ENCODE results near the gene GFRA1.
"Not testable (repeated sequence)": the region's sequence is repeated elsewhere in the genome, so short reads cannot be mapped to it uniquely, and the experiment has no call there.

The GFRA1 gene

DNA sequence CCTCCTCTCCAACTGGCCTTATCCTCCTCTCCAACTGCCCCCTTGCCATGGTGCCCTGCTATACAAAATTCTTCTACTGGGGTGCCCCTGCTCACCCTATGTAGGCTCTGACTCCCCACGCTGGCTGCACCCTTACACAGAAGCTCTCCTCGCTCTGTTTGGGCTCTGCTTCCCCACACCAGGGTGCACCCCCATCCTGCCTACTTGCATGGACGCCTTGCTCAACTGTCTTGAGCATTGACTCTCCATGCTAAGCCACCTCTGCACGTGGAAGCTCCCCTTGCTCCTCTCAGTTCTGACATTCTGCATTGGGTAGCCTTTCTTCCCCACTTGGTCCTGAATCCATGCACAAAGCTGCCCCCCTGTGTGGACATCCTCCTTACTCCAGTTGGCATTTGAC lies 231.1 kb downstream of the GFRA1 start:
- DNase-seq (ENCODE audit: low read depth, low spot score), result no peak

- no peak for DNase-seq (ENCODE audit: low read depth, low spot score)
These were observed 233.4 kb downstream of the GFRA1 start for GRCh38 chr10:116039612-116040011.

GRCh38 chr10:116038259-116038658 lies 234.7 kb downstream of the GFRA1 start:
- no peak for DNase-seq (ENCODE audit: low read depth, low spot score)

GRCh38 chr10:116035406-116035805 lies 237.6 kb downstream of the GFRA1 start:
- DNase-seq (ENCODE audit: low read depth, low spot score), result not testable (repeated sequence)

DNA sequence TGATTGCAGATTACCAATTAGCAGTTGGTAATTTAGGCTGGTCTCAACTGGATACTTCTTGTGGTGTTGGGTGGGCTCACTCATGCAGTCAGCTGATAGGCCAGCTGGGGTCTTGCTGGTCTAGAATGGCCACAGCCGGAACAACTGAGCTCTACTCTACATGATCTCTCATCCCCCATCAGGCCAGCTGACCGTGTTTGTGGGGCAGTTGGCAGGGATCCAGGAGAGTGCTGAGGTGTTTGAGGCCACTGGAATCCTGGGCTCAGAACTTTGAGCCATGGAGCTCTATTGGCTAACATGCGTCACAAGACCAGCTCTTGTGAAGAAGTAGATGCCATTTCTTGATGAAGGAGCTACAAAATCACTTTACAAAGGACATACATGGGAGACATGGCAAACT lies 242.4 kb downstream of the GFRA1 start:
- DNase-seq (ENCODE audit: low read depth, low spot score), result no peak

DNA sequence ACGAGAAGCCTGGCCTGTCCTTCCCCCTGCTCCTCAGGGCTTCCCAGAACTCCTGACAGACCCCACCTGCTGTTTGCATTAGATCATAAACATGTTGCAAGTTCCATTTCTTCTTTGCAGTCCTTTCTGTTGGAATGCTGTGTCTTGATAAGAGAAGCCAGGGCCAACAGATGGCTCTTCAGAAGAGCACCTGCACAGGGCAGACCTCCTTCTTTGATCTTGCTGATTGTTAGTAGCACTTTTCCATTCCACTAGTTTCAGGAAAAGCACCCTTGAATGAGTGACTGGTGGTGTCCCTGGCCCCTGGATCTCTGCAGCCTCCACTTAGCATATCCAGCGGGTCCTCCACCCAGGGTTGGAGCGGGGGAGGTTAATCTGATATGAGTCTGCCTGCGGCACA lies 243.2 kb downstream of the GFRA1 start:
- DNase-seq (ENCODE audit: low read depth, low spot score), result no peak

DNA sequence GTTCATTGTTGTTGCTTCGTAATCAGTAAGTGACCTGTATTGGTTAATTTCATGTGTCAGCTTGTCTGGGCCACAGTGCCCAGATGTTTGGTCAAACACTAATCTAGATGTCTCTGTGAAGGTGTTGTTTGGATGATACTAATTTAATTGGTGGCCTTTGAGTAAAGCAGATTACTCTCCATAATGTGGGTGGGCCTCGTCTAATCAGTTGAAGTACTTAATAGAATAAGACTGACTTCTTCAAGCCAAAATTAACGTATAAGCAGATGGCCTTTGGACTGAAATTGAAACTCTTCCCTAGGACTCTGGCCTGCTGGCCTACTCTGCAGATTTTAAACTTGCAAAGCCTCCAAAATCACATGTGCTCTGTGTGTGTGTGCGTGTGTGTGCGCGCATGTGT lies 245.7 kb downstream of the GFRA1 start:
- DNase-seq (ENCODE audit: low read depth, low spot score), result no peak

DNA sequence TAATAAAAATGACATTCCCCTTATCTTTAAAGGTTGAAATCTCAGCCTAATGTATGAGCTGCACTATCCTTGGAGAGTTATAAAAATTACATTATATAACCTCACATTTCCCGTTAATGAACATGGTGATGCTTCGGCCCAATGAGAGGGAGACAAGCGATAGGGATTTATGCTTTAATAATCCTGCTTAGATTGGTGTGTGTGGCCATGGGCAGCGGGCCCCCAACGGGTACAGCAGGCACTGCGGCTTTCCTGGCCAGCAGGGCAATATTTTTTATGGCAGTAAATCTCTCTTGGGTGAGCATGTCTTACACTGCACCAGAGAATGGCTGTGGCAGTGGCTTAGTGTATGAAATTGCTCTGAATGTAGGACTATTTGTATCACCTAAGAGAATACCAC lies 246.3 kb downstream of the GFRA1 start:
- no peak for DNase-seq (ENCODE audit: low read depth, low spot score)

GRCh38 chr10:116026315-116026714 lies 246.7 kb downstream of the GFRA1 start:
- DNase-seq (ENCODE audit: low read depth, low spot score), result no peak

DNA sequence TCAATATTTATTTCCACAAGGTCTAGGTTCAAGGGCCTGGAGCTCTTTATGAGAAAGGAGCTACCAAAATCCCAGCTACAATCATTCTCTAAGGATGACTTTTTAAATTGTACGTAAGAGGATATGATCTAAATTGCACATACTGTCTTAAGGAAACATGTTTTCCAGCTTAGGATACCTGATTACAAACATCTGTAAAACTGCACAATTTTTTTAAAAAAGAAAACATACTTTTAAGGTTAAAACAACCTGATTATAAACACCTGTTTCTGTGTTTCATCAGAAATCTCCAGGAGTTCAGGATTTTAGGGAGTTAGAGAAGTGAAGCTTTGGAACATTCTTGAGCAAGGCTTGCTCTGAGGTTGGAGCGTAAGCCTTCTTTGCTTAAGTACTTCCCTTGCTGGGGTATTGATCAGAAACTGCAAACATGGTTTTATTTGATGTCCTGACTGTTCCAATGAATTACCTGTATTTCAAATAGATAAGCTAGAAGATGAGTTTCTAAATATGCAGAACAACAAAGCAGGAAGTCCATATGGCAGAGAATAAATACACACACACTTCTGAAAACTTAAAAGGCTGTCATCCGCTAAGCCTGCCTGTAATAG lies 248.6 kb downstream of the GFRA1 start:
- no peak for DNase-seq (ENCODE audit: low read depth, low spot score)

DNA sequence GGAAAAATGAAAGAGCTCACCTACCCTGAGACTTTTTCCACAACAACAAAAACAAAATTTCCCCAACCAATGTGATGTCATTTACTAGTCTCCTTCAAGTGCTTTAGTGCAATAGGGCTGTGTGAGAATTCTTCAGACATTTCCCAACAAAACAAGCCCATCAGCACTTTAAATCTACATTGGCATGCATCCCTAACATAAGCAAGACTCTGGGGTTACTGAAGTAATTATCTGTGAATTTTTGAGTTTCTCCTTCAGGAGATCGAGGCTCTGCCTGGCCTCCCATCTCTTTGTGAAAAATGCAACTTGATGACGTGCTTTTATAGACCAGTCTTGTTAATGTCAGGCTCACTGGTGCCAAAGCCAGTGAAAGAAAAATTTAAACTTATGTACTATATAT lies 255.6 kb downstream of the GFRA1 start:
- no peak for DNase-seq (ENCODE audit: low read depth, low spot score)

DNA sequence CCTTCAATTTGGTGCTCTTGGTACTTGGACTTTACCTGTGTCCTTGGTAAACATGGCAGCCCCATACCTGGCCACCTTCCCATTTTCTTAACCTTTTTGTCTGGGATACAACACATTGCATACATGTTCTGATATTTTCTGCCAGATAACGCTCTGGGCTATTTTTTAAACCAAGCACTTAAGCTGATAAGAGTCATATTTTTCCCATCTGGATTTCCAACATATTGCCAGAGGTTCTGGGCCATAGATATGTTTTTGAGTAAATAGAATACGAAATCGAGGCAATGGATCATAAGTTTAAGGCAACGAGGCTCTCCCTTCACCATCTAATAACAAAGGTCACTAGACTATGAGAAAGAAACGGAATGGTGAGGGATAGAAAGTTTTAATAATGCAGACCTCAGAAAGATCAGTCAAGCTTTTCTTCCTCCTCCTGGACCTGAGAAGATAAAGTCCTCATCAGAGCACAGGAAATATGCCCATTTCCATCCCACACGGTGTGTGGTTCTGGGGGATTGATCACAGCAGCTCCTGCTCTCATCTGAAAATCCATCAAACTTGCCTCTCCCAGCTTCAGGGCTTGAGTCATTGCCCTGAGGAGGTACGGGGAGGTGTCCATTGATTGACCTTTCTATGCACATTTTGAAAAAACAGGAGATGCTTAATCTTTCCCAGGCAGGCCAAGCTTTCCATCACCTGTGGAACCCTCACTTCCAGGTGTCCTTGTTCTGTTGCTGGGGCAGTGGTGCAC lies 257.2 kb downstream of the GFRA1 start:
- no peak for DNase-seq (ENCODE audit: low read depth, low spot score)

GRCh38 chr10:116014871-116015582 lies 258.0 kb downstream of the GFRA1 start:
- no peak for DNase-seq (ENCODE audit: low read depth, low spot score)

DNA sequence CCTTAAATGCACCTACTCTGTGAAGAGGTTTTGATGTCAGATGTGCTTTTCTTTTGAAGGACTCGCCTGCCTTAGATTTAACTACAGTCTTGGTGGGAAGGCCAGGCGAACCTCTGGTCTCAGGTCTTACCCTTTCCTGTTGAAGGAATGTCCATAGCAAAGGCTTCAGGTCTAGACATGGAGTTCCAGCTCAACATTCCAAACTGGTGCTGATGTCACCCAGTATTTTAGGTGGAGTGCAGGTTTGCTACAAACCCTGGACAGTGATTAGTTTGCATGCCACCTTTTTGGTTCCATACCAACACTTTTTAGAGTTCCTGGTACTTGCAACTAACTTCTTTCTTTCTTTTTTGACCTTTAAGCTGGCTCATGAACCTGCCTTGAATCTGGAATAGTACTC lies 258.7 kb downstream of the GFRA1 start:
- DNase-seq (ENCODE audit: low read depth, low spot score), result no peak

DNA sequence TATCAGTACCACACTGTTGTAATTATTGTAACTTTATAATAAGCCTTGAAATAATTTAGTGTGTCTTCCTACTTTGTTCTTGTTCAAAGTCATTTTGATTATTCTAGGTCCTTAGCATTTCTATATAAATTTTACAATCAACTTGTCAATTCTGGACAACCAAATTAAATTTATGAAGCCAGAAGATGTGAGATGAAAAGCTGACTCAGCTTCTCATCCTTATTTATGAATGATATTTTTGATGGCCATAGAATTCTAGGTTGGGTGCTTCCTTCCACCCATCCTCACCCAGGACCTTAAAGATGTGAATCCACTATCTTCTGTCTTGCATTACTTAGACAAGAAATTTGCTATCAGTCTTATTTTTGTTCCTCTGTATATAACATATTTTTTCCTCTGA lies 261.1 kb downstream of the GFRA1 start:
- DNase-seq (ENCODE audit: low read depth, low spot score), result no peak

DNA sequence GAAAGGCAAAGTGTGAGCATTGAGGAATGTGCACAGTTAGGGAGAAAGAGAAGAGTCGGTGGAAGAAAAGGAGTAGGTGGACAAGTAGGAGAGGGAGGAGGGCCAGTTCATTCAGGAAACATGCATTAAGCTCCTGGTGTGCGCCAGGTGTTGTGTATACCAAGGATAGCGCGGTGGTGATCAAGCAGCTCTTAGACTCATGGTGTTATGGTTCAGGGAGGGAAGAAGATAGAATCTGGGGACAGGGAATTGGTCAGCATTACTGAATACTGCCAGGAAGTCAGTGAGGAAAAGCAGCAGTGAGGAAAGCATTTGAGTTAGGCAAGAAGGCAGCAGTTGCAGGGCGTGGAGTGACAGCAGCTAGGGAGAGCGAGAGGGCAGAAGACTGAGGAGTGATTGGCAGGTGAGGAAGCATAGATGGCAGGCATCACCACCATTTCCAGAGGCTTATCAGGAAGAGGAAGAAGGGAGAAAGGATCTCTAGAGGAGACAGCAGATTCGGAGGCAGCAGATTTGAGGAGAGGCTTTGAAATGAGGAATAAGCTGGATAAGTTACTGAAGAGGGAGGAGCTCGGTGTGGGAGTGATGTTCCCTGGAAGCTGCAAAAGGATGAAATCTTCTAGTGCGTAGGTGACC lies 265.6 kb downstream of the GFRA1 start:
- DNase-seq (ENCODE audit: low read depth, low spot score), result no peak
